ENCODE data around the gene NR3C2.

DNA sequence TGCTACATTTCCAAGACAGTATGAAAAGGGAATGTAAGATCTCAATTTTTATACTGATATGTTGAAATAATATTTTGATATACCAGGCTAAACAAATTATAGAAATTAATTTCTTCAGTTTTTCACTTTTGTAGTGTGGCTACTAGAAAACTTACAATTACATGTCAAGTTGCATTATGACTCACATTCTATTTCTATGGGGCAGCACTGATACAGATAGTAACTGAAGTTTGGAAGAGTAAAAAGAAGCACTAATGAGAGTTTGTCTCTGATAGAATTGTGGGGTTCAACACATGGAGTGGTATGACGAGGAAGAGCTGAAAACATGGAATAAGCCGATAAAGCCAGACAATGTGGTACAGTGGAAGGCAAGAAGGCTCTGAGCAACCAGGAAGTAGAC is 95.6 kb downstream of the NR3C2 start:
- TF ChIP-seq, protein P1, sequence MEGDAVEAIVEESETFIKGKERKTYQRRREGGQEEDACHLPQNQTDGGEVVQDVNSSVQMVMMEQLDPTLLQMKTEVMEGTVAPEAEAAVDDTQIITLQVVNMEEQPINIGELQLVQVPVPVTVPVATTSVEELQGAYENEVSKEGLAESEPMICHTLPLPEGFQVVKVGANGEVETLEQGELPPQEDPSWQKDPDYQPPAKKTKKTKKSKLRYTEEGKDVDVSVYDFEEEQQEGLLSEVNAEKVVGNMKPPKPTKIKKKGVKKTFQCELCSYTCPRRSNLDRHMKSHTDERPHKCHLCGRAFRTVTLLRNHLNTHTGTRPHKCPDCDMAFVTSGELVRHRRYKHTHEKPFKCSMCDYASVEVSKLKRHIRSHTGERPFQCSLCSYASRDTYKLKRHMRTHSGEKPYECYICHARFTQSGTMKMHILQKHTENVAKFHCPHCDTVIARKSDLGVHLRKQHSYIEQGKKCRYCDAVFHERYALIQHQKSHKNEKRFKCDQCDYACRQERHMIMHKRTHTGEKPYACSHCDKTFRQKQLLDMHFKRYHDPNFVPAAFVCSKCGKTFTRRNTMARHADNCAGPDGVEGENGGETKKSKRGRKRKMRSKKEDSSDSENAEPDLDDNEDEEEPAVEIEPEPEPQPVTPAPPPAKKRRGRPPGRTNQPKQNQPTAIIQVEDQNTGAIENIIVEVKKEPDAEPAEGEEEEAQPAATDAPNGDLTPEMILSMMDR (IDR thresholded peaks at IDR 0.05): no peak
- TF ChIP-seq ZFX (IDR thresholded peaks at IDR 0.05; ENCODE audit: borderline replicate concordance): no peak
